IPS DF 19.7 (cell line): ENCODE measurements around the gene TRIM38.

ENCODE experiments used
- DNase-seq: peaks from one replicate; pipeline ENCODE4 v3.0.0-alpha.2; 2013; ENCODE audit warnings: low read depth, low spot score

The TRIM38 gene

GRCh38 chr6:26026833-26027490 is 64.4 kb downstream of the TRIM38 start:
- DNase-seq = no peak

GRCh38 chr6:26027491-26028211 is 65.0 kb downstream of the TRIM38 start:
- no peak for DNase-seq

- DNase-seq = no peak
Observed at GRCh38 chr6:26028212-26028745, 65.7 kb downstream of the TRIM38 start.

GRCh38 chr6:26028746-26029569 is 66.4 kb downstream of the TRIM38 start:
- DNase-seq = no peak

- DNase-seq = no peak
Observed at GRCh38 chr6:26029570-26029856, 66.9 kb downstream of the TRIM38 start.

- no peak for DNase-seq
Observed at GRCh38 chr6:26029857-26030653, 67.5 kb downstream of the TRIM38 start.

- no peak for DNase-seq
Observed at GRCh38 chr6:26030716-26031115, 68.1 kb downstream of the TRIM38 start.

GRCh38 chr6:26031151-26031594 is 68.6 kb downstream of the TRIM38 start:
- no peak for DNase-seq

- peak; percentile 97 for DNase-seq
Observed at GRCh38 chr6:26031595-26032339, 69.2 kb downstream of the TRIM38 start.

GRCh38 chr6:26032340-26033084 is 69.9 kb downstream of the TRIM38 start:
- DNase-seq = no peak

- DNase-seq = no peak
Observed at GRCh38 chr6:26033085-26033940, 70.7 kb downstream of the TRIM38 start.

GRCh38 chr6:26033941-26034354 is 71.3 kb downstream of the TRIM38 start:
- DNase-seq = no peak

GRCh38 chr6:26034905-26035304 is 72.3 kb downstream of the TRIM38 start:
- no peak for DNase-seq
